ENCODE measurements around the gene HCFC1.

HCFC1 gene

DNA sequence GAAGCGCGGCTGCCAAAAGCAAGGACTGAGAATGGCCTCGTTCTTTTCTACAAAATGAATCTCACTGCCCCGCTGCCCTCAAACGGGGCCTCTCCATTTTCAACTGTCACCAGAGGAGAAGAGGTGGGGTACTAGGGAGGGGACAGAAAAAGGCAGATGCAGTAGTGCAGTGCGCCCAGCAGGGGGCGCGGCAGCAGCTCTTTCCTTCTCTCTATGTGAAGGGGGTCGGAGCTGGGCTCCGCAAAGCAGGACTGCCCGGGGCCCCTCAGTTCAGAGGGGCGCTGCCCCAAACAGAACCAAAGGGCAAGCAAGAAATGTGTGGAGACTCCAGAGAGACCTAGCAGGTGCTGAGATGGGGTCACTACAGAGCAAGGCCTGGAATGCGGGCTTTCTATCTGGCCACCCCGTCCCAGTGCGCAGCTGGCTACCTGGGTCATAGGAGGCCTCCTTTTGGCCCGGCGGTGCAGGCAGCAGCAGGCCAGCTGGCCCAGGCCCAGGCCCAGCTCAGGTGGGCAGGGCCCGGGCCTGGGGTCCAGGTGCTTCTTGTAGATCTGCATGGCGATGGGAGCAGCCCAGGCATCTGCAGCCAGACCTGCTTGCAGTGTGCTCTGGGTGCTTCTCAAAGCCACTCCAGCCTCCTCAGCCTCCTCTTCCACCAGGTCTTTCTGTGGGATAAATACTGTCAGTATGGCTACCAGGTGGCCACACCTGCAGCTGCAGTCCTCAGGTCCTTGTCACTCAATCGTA lies 42.2 kb upstream of the HCFC1 start:
- no peak overlapping the region for H3K4me3 ChIP-seq (ENCODE audit: control insufficient read depth, low read depth, low read length)
- DNase-seq (ENCODE audit: low read depth), result no peak
- TF ChIP-seq, protein P1, sequence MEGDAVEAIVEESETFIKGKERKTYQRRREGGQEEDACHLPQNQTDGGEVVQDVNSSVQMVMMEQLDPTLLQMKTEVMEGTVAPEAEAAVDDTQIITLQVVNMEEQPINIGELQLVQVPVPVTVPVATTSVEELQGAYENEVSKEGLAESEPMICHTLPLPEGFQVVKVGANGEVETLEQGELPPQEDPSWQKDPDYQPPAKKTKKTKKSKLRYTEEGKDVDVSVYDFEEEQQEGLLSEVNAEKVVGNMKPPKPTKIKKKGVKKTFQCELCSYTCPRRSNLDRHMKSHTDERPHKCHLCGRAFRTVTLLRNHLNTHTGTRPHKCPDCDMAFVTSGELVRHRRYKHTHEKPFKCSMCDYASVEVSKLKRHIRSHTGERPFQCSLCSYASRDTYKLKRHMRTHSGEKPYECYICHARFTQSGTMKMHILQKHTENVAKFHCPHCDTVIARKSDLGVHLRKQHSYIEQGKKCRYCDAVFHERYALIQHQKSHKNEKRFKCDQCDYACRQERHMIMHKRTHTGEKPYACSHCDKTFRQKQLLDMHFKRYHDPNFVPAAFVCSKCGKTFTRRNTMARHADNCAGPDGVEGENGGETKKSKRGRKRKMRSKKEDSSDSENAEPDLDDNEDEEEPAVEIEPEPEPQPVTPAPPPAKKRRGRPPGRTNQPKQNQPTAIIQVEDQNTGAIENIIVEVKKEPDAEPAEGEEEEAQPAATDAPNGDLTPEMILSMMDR (IDR thresholded peaks at IDR 0.05; ENCODE audit: control insufficient read depth, insufficient read depth, low read depth, low read length, missing control alignments), result peak; percentile 85

DNA sequence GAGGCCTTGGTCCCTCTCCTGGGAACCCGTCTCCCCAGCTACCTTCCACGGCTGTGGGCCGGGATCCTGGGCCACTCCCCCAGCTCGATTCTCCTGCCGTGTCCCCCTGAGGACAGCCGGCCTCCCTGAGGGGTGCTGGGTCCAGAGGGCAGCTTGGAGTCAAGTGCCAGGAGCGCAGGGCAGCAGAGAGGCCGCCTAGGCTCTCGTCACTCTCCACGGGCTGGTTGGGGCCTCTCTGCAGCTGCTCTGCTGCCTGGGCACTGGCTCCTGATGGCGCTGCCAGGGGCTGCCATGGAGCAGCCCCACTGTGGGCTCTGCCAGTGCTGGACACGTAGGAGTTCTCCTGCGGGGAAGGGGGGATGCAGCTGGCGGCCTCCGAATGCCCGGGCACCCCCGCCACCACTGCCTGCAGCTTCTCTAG lies 41.4 kb upstream of the HCFC1 start:
- DNase-seq (ENCODE audit: low read depth), result no peak
- no peak overlapping the region for H3K4me3 ChIP-seq (ENCODE audit: control insufficient read depth, low read depth, low read length)
- TF ChIP-seq, protein P1 (IDR thresholded peaks at IDR 0.05; ENCODE audit: control insufficient read depth, insufficient read depth, low read depth, low read length, missing control alignments), result no peak

DNA sequence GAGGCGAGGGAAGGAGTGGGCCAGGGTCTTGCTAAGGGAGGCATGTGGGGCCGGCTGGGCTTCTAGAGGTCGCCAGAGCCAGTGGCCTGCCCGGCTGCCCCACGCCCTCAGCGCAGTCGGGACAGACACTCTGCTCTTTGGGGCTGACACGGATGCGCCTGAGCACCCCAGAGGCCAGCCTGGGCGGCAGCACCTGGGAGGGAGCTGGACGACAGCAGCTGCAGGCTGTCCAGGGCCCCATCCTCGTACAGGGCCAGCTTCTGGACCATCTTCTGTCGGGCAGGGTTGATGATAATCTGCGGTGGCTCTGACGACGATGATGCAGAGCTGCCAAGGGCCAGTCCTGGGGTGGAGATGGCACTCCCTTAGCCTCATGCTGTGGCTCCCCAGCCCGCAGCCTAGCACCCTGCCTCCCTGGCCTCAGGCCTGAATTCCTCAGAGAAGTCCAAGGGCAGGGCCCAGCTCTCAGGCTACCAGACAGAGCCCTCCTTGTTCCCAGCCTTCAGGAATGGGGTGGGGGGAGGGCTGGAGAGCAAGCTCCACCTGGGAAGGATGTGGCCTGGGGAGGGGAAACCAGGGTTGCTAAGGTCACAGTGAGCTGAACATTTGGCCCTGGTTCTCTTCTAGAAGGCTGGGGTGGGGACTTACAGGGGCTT lies 40.8 kb upstream of the HCFC1 start:
- TF ChIP-seq, protein P1 (IDR thresholded peaks at IDR 0.05; ENCODE audit: control insufficient read depth, insufficient read depth, low read depth, low read length, missing control alignments), result no peak
- DNase-seq (ENCODE audit: low read depth), result no peak
- H3K4me3 ChIP-seq (ENCODE audit: control insufficient read depth, low read depth, low read length), result no peak overlapping the region

DNA sequence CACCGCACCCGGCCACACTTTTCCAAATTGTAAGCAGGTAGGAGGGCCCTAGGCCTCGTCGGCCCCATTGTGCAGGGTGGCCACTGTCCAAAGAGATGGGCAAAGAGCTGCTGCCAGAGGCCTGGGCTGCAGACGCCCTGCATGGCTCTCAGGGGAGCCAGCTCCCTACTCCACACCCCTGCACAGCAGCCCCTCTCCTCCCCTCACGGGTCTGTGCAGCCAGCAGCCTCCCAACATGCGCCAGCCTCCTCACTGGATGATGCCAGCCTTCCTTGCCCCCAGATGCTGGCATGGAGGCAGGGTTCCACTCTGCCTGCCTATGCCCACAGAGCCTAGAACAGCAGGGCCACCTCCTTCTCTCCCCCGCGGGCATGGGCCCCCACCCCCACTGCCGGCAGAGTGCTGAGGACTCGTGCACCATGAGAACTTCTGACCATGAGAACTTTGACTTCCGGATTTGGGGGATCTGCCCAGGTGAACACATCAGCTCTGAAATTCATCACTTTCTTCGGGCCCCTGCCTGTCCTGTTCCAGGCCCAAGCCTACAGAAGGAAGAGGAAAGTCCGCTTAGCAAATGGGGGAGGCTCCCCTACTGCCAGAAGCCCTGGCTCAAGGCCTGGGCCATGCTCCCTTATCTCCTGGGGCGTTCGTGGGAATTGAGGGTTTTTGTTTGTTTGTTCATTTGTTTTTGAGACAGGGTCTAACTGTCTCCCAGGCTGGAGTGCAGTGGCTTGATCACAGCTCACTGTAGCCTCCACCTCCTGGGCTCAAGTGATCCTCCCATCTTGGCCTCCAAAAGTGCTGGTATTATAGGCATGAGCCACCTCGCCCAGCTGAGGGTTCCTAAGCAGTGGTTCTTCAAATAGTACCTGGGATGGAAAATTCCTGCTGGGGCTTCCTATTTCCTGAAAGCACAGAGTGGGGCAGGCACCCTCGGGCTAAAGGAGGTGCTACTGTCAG lies 40.0 kb upstream of the HCFC1 start:
- TF ChIP-seq, protein P1 (IDR thresholded peaks at IDR 0.05; ENCODE audit: control insufficient read depth, insufficient read depth, low read depth, low read length, missing control alignments), result no peak
- DNase-seq (ENCODE audit: low read depth), result no peak

DNA sequence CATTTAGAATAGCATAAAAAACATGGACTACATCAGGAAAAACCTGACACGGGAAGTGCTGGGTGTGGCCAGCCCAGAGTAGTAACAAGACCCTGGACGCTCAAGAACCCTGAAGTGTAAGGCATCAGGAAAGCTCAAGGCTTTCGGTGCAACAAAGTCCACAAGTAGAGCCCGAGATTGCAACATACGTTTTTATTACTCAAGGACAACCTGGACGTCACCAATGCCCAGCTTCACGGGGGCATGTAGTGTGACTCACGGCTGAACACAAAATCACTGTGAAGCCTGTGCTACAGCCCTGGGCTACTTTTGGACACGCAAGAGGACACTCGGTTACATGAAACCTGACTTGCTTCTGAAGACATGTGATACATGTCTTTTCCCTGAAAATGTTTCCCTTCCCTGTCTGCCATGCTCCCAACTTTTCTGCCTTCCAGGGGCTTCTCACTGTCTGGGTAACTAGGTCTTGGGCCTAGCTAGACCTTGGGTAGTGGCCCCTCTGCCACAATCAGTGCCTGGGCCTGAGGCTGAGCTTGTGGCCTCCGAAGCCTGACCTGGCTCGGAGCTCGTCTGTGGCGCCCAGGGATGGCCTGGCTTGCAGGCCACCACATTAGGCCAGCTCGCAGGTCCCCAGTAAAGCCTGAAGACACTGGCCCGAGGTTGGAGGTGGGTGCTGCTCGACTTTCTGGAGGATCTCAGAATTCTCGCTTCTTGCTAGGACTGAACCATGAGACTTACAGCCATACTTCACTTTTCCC lies 38.9 kb upstream of the HCFC1 start:
- TF ChIP-seq, protein P1 (IDR thresholded peaks at IDR 0.05; ENCODE audit: control insufficient read depth, insufficient read depth, low read depth, low read length, missing control alignments), result no peak
- DNase-seq (ENCODE audit: low read depth), result no peak
- H3K4me3 ChIP-seq (ENCODE audit: control insufficient read depth, low read depth, low read length), result no peak overlapping the region

More for the DNA sequence above, 40.0 kb upstream of the HCFC1 start:
- no peak overlapping the region for H3K4me3 ChIP-seq (ENCODE audit: control insufficient read depth, low read depth, low read length)

DNA sequence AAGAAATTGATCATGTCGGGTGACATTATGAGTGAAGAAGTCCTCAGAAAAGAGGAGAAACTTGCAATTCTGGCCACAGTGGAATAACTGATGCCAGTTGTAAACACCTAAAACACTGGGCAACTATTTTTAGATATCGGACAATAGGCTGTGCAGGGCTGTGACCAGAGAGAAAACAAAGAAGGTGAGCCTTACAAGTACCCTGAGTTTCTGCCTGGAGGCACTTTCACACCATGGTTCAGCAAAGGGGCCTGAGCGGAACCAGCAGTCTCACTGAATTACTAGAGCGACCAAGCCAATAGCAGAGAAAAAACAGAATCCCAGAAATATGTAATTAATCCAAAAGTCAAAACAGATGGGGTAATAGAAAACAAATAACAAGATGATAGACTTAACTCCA lies 36.9 kb upstream of the HCFC1 start:
- H3K4me3 ChIP-seq (ENCODE audit: control insufficient read depth, low read depth, low read length), result no peak overlapping the region
- TF ChIP-seq, protein P1 (IDR thresholded peaks at IDR 0.05; ENCODE audit: control insufficient read depth, insufficient read depth, low read depth, low read length, missing control alignments), result no peak
- DNase-seq (ENCODE audit: low read depth), result no peak

Data from AG09309 (cell line).